BLaER1 (cell line): ENCODE measurements around the gene SLC25A24.

Experiments
- H3K27ac ChIP-seq: shearing (Covaris generic); formaldehyde crosslinking; 2 replicates; pipeline ENCODE4 v1.8.1; 2022
- H3K27me3 ChIP-seq: shearing (Covaris generic); formaldehyde crosslinking; 2 replicates; pipeline ENCODE4 v1.8.1; 2022
- H3K36me3 ChIP-seq: shearing (Covaris generic); formaldehyde crosslinking; 2 replicates; pipeline ENCODE4 v1.8.1; 2022
- H3K4me1 ChIP-seq: shearing (Covaris generic); formaldehyde crosslinking; 2 replicates; pipeline ENCODE4 v1.8.1; 2022
- H3K4me2 ChIP-seq: shearing (Covaris generic); formaldehyde crosslinking; 2 replicates; pipeline ENCODE4 v1.8.1; 2022
- H3K4me3 ChIP-seq: shearing (Covaris generic); formaldehyde crosslinking; 2 replicates; pipeline ENCODE4 v1.8.1; 2022
- H3K9ac ChIP-seq: shearing (Covaris generic); formaldehyde crosslinking; 2 replicates; pipeline ENCODE4 v1.8.1; 2022
- H3K9me3 ChIP-seq: shearing (Covaris generic); formaldehyde crosslinking; 2 replicates; pipeline ENCODE4 v1.8.1; 2022
- H4K20me1 ChIP-seq: shearing (Covaris generic); formaldehyde crosslinking; 2 replicates; pipeline ENCODE4 v1.8.1; 2022
- Cebpa-rat ChIP-seq: shearing (Covaris generic); IDR thresholded peaks from 2 replicates; pipeline ENCODE4 v1.8.1; 2022

The SLC25A24 gene

GRCh38 chr1:108117945-108118902 lies 81.9 kb downstream of the SLC25A24 start:
- H3K27ac ChIP-seq: peak overlapping the region; percentile 24; the same call in 1 of the 2 replicates
- H3K4me1 ChIP-seq: peaks cover 76% of the 10 kb centered on the region
- no peak overlapping the region for H3K4me3 ChIP-seq
- no peaks in the 10 kb centered on the region for H4K20me1 ChIP-seq
- H3K9ac ChIP-seq: peak overlapping the region; percentile 15; the same call in 1 of the 2 replicates
- no peaks in the 10 kb centered on the region for H3K27me3 ChIP-seq
- TF ChIP-seq Cebpa-rat: 0 out of 2 replicates have a peak, but pooled peaks have one; percentile 30
- peak overlapping the region; percentile 69 for H3K4me2 ChIP-seq
- no peaks in the 10 kb centered on the region for H3K36me3 ChIP-seq
- peaks cover 13% of the 10 kb centered on the region for H3K9me3 ChIP-seq

- H3K36me3 ChIP-seq: no peaks in the 10 kb centered on the region
- H3K4me2 ChIP-seq: no peak overlapping the region; the same call in 1 of the 2 replicates
- peaks cover 10% of the 10 kb centered on the region for H3K9me3 ChIP-seq
- H3K27ac ChIP-seq: no peak overlapping the region
- no peak overlapping the region for H3K4me3 ChIP-seq
- H3K4me1 ChIP-seq: peaks cover 81% of the 10 kb centered on the region
- no peaks in the 10 kb centered on the region for H4K20me1 ChIP-seq
- TF ChIP-seq Cebpa-rat: no peak
- no peak overlapping the region for H3K9ac ChIP-seq
- no peaks in the 10 kb centered on the region for H3K27me3 ChIP-seq
Measured at GRCh38 chr1:108117237-108117636, 82.9 kb downstream of the SLC25A24 start.

GRCh38 chr1:108114033-108114599 lies 86.0 kb downstream of the SLC25A24 start:
- Histone ChIP-seq H4K20me1 (no peaks in the 10 kb centered on the region), H3K27ac (no peak overlapping the region; the same call in 1 of the 2 replicates), H3K4me1 (peaks cover 51% of the 10 kb centered on the region), H3K9ac (no peak overlapping the region), H3K36me3 (no peaks in the 10 kb centered on the region), H3K4me3 (no peak overlapping the region; the same call in 1 of the 2 replicates), H3K4me2 (peak overlapping the region; percentile 74), H3K27me3 (no peaks in the 10 kb centered on the region), H3K9me3 (peaks cover 17% of the 10 kb centered on the region)
- TF ChIP-seq Cebpa-rat: no peak

- H3K4me1 ChIP-seq: peaks cover 45% of the 10 kb centered on the region
- H4K20me1 ChIP-seq: no peaks in the 10 kb centered on the region
- no peak for TF ChIP-seq Cebpa-rat
- H3K4me3 ChIP-seq: no peak overlapping the region
- no peaks in the 10 kb centered on the region for H3K36me3 ChIP-seq
- peak overlapping the region; percentile 74 for H3K4me2 ChIP-seq
- no peaks in the 10 kb centered on the region for H3K27me3 ChIP-seq
- no peak overlapping the region for H3K27ac ChIP-seq
- H3K9me3 ChIP-seq: peaks cover 17% of the 10 kb centered on the region
- H3K9ac ChIP-seq: no peak overlapping the region
Measured at GRCh38 chr1:108113496-108113895, 86.6 kb downstream of the SLC25A24 start.

- Histone ChIP-seq H4K20me1 (no peaks in the 10 kb centered on the region), H3K9ac (no peak overlapping the region), H3K9me3 (peaks cover 21% of the 10 kb centered on the region), H3K4me2 (no peak overlapping the region), H3K27me3 (no peaks in the 10 kb centered on the region), H3K36me3 (no peaks in the 10 kb centered on the region), H3K4me1 (peaks cover 43% of the 10 kb centered on the region), H3K4me3 (no peak overlapping the region), H3K27ac (no peak overlapping the region)
- TF ChIP-seq Cebpa-rat: no peak
Measured at GRCh38 chr1:108109295-108109973, 90.7 kb downstream of the SLC25A24 start.

GRCh38 chr1:108108119-108108518 lies 92.0 kb downstream of the SLC25A24 start:
- no peak for TF ChIP-seq Cebpa-rat
- H3K36me3 ChIP-seq: no peaks in the 10 kb centered on the region
- H3K4me1 ChIP-seq: peaks cover 30% of the 10 kb centered on the region
- no peak overlapping the region for H3K27ac ChIP-seq
- no peaks in the 10 kb centered on the region for H4K20me1 ChIP-seq
- H3K4me3 ChIP-seq: no peak overlapping the region
- peak overlapping the region; percentile 46; the same call in 1 of the 2 replicates for H3K4me2 ChIP-seq
- peaks cover 21% of the 10 kb centered on the region for H3K9me3 ChIP-seq
- H3K9ac ChIP-seq: no peak overlapping the region
- H3K27me3 ChIP-seq: no peaks in the 10 kb centered on the region

GRCh38 chr1:108107658-108108057 lies 92.5 kb downstream of the SLC25A24 start:
- Histone ChIP-seq H3K4me2 (peak overlapping the region; percentile 46), H3K27me3 (no peaks in the 10 kb centered on the region), H3K4me1 (peaks cover 29% of the 10 kb centered on the region), H3K27ac (no peak overlapping the region), H3K4me3 (no peak overlapping the region), H3K9me3 (peaks cover 21% of the 10 kb centered on the region), H3K36me3 (no peaks in the 10 kb centered on the region), H4K20me1 (no peaks in the 10 kb centered on the region), H3K9ac (no peak overlapping the region)
- TF ChIP-seq Cebpa-rat: no peak

GRCh38 chr1:108106775-108107174 lies 93.4 kb downstream of the SLC25A24 start:
- Histone ChIP-seq H3K9me3 (peaks cover 20% of the 10 kb centered on the region), H3K27ac (no peak overlapping the region), H3K4me1 (peaks cover 32% of the 10 kb centered on the region), H3K4me2 (no peak overlapping the region), H3K36me3 (no peaks in the 10 kb centered on the region), H3K27me3 (no peaks in the 10 kb centered on the region), H3K4me3 (no peak overlapping the region), H3K9ac (no peak overlapping the region), H4K20me1 (no peaks in the 10 kb centered on the region)
- no peak for TF ChIP-seq Cebpa-rat

- Histone ChIP-seq H3K4me3 (no peak overlapping the region), H3K4me1 (peaks cover 22% of the 10 kb centered on the region), H3K4me2 (peak overlapping the region; percentile 33), H3K36me3 (no peaks in the 10 kb centered on the region), H3K27ac (no peak overlapping the region), H4K20me1 (no peaks in the 10 kb centered on the region), H3K27me3 (no peaks in the 10 kb centered on the region), H3K9ac (no peak overlapping the region), H3K9me3 (peaks cover 9% of the 10 kb centered on the region)
- no peak for TF ChIP-seq Cebpa-rat
Measured at GRCh38 chr1:108100148-108100547, 100.0 kb downstream of the SLC25A24 start.
